ENCODE results near the gene VPS37B.

The VPS37B gene

GRCh38 chr12:122858591-122859302 is 37.2 kb downstream of the VPS37B start:
- in situ Hi-C loops (cut with MboI; ENCODE audit: low pct_unique_long_range_greater_than_20kb, low sequenced_read_pairs), result loop anchor here (10.0 to 25.0 kb wide), 2 partner anchors 86 to 379 kb away; partner anchors contain the start of genes MPHOSPH9 and MTRFR
- DNase-seq, result no peak

DNA sequence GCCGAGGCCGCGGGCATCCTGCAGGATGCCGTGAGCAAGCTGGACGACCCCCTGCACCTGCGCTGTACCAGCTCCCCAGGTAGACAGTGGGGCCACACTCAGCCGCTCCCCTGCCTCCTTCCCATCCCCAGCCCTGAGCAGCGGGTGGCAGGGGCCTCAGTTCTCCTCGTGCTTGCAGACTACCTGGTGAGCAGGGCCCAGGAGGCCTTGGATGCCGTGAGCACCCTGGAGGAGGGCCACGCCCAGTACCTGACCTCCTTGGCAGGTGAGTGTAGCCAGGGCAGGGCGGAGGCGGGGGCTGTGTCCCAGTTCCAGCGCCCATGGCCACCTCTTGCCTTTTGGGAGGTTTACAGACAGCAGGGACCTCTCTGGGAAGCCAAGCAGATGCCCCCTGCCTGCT is 37.8 kb downstream of the VPS37B start:
- in situ Hi-C loops (cut with MboI; ENCODE audit: low pct_unique_long_range_greater_than_20kb, low sequenced_read_pairs), result loop anchor here (10.0 to 25.0 kb wide), 2 partner anchors 87 to 379 kb away; partner anchors contain the start of genes MPHOSPH9 and MTRFR

GRCh38 chr12:122856999-122857671 is 38.8 kb downstream of the VPS37B start:
- DNase-seq, result no peak
- in situ Hi-C loops (cut with MboI; ENCODE audit: low pct_unique_long_range_greater_than_20kb, low sequenced_read_pairs), result loop anchor here (10.0 to 25.0 kb wide), 2 partner anchors 88 to 380 kb away; partner anchors contain the start of genes MPHOSPH9 and MTRFR

More for the DNA sequence above, 37.8 kb downstream of the VPS37B start:
- no peak for DNase-seq

GRCh38 chr12:122855928-122856831 is 39.7 kb downstream of the VPS37B start:
- DNase-seq, result no peak
- in situ Hi-C loops (cut with MboI; ENCODE audit: low pct_unique_long_range_greater_than_20kb, low sequenced_read_pairs), result loop anchor here (10.0 to 25.0 kb wide), 2 partner anchors 89 to 381 kb away; partner anchors contain the start of genes MPHOSPH9 and MTRFR

- in situ Hi-C loops (cut with MboI; ENCODE audit: low pct_unique_long_range_greater_than_20kb, low sequenced_read_pairs), result loop anchor here (10.0 to 25.0 kb wide), 2 partner anchors 90 to 382 kb away; partner anchors contain the start of genes MPHOSPH9 and MTRFR
- DNase-seq, result no peak
Observed at GRCh38 chr12:122855071-122855829, 40.7 kb downstream of the VPS37B start.

GRCh38 chr12:122854554-122854953 is 41.4 kb downstream of the VPS37B start:
- DNase-seq, result no peak
- in situ Hi-C loops (cut with MboI; ENCODE audit: low pct_unique_long_range_greater_than_20kb, low sequenced_read_pairs), result loop anchor here (10.0 to 25.0 kb wide), 2 partner anchors 90 to 383 kb away; partner anchors contain the start of genes MPHOSPH9 and MTRFR

DNA sequence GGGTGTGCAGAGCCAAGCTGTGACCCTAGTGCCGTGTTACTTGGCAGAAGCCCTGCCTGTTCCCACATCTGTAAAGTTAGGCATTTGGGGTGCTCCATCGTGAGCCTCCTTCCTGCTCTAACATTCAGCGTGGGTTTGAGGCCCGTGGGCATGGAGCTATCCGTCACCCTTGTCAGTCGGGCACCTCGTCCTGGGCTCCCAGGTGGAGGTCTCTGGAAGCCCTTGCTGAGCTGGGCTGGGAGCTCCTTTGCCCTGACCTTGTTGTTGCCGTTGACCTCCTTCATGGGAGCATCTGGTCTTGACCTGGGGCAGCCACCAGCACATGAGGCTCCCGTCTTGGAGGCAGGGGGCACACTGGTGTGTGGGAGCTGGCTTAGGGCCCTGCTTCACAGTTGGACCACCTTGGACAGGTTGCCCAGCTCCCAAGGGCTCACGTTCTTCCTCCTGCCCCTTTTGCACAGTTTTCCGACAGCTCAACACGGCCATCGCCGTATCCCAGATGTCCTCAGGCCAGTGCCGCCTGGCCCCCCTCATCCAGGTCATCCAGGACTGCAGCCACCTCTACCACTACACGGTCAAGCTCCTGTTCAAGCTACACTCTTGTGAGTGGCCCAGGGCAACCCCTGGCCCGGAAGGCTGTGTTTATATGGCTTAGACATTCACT is 42.2 kb downstream of the VPS37B start:
- DNase-seq, result no peak
- in situ Hi-C loops (cut with MboI; ENCODE audit: low pct_unique_long_range_greater_than_20kb, low sequenced_read_pairs), result loop anchor here (10.0 to 25.0 kb wide), 2 partner anchors 91 to 384 kb away; partner anchors contain the start of genes MPHOSPH9 and MTRFR

DNA sequence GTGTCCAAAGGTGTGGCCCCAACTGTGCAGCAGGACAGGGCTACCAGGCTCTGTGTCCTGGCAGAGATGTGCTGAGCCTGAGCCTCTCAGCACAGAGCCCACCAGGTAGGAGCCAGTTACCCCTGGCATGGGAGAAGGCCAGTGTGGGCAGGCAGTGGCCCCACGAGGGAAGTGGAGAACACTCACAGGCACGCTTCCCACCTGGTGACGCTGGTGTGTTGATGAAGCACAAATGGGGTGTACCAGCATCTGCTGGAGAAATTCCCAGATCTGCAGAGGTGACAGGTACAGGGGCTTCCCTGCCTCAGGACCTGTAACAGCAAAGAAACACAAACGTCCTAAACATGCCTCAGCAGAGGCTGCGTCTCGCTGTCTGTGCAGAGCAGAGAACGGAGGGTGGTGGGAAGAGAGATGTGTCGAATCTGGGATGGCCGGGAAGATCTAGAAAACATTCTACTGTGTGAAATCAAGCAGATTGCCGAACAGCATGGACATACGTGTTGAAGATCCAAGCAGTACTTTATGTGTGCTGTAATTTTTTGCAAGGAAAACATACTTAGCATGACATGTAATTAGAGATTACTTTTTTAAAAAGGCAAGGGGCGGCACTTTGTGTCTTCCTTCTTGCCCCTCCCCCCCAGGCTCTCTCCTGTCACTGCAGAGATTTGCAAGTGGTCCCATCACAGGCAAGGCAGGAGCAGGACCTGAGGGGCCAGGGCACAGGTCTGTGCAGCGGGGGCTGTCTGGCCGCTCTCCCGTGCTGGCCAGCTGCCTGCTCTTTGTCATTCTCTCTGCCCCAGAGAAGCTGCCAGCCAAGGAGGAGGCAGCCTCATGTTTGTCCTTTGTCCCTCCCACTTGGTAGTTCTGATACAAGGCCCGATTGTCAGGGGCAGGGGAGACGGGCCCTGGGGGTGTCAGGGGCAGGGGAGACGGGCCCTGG is 43.3 kb downstream of the VPS37B start:
- in situ Hi-C loops (cut with MboI; ENCODE audit: low pct_unique_long_range_greater_than_20kb, low sequenced_read_pairs), result loop anchor here (10.0 to 25.0 kb wide), 2 partner anchors 92 to 385 kb away; partner anchors contain the start of genes MPHOSPH9 and MTRFR
- DNase-seq, result no peak

DNA sequence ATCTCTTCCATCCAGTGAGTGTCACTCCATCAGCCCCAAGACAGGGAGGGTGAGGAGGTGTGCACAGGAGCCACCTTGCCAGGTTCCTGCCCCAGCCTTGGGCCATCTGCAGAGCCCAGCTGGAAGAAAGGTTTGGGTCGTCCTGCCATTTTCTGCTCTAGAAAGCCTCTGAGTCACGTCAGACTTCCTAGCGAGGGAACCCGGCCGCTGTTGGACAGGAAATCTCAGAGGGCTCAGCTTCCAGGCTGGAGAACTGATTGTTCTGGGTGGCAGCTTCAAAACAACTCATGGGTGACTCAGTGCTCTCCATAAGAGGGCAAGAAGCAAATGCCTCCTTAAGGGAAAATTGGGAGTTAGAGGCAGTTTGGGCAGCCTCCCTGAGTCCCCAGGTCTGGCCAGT is 44.1 kb downstream of the VPS37B start:
- no peak for DNase-seq
- in situ Hi-C loops (cut with MboI; ENCODE audit: low pct_unique_long_range_greater_than_20kb, low sequenced_read_pairs), result loop anchor here (10.0 to 25.0 kb wide), 2 partner anchors 93 to 385 kb away; partner anchors contain the start of genes MPHOSPH9 and MTRFR

GRCh38 chr12:122850695-122851350 is 45.1 kb downstream of the VPS37B start:
- no peak for DNase-seq
- in situ Hi-C loops (cut with MboI; ENCODE audit: low pct_unique_long_range_greater_than_20kb, low sequenced_read_pairs), result loop anchor here (10.0 to 25.0 kb wide), 2 partner anchors 94 to 386 kb away; partner anchors contain the start of genes MPHOSPH9 and MTRFR

DNA sequence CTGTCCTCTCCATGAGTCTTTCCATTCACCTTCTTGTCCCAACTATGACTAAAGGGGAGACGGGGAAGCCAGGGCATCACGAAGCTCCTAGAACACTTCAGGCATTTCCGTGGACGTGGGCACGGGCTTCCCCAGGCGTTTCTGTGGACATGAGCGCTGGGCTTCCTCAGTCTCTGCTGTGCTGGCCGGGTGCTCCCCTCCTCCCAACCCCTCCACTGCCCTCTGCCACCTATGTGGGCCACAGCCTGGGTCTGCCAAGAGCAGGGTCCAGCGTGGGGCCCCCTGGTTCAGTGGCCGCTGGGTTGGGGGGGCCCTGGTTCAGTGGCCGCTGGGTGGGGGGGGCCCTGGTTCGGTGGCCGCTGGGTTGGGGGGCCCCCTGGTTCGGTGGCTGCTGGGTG is 45.9 kb downstream of the VPS37B start:
- in situ Hi-C loops (cut with MboI; ENCODE audit: low pct_unique_long_range_greater_than_20kb, low sequenced_read_pairs), result loop anchor here (10.0 to 25.0 kb wide), 2 partner anchors 95 to 387 kb away; partner anchors contain the start of genes MPHOSPH9 and MTRFR
- no peak for DNase-seq

DNA sequence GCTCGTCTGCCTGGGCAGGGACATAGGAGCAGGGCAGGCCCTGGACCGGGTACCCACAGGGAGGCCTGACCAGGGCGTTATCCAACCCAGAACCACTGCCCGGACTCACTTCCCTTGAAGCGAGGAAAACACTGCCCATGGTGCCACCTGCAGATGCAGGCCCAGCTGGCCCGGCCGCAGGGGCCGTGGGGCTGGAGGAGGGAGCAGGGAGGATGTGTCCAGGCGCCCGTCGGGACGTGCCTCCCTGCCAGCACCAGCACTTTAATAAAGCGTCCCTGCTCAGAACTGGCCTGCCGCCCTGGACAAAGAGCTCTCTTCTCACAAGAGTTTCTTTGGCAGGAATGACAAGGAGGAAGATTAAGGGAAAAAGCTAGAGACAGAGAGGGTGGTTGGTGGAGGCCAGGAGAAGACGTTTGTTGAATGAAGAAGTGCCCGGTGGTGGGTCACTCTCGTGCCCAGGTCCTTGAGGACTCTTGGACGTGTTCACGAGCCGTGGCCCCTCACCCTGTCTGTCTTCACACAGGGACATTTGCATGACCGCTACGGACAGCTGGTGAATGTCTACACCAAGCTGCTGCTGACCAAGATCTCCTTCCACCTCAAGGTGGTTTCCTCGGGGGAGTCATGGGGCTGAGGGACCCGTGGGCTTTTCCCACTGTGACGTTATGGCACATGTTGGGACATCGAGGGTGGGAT is 46.4 kb downstream of the VPS37B start:
- in situ Hi-C loops (cut with MboI; ENCODE audit: low pct_unique_long_range_greater_than_20kb, low sequenced_read_pairs), result loop anchor here (10.0 to 25.0 kb wide), 2 partner anchors 95 to 388 kb away; partner anchors contain the start of genes MPHOSPH9 and MTRFR

GRCh38 chr12:122848471-122849351 is 47.2 kb downstream of the VPS37B start:
- in situ Hi-C loops (cut with MboI; ENCODE audit: low pct_unique_long_range_greater_than_20kb, low sequenced_read_pairs), result no loop called here
- no peak for DNase-seq

More for the DNA sequence above, 46.4 kb downstream of the VPS37B start:
- no peak for DNase-seq

- in situ Hi-C loops (cut with MboI; ENCODE audit: low pct_unique_long_range_greater_than_20kb, low sequenced_read_pairs), result no loop called here
- no peak for DNase-seq
Observed at GRCh38 chr12:122847921-122848421, 48.0 kb downstream of the VPS37B start.
